Heart left ventricle (tissue), 16 donors: ENCODE measurements around the gene RGL1. TPM values are rescaled to one million over a fixed set of nuclear protein-coding genes. Genes with fewer than 3 reads are reported as not detected.

ENCODE experiments used
- ATAC-seq, 4 donors: fragments of 200-7000 bp; cut with Tn5 transposase; one replicate each; pipeline ENCODE4 v1.9.1; 2020 to 2022; ENCODE audit warnings: moderate library complexity in 4 of 4, mild to moderate bottlenecking in 3 of 4, moderate number of reproducible peaks in 1 of 4
- DNase-seq, 5 donors: peaks; one replicate each; pipeline ENCODE4 v3.0.0-alpha.2; 2020
- H3K27ac ChIP-seq, 12 donors: fragments of 200-600 bp; sonication (generic) in 4 of 12; one replicate each; pipeline versions ENCODE4 v1.5.0 to v1.8.0; 2016 to 2022; ENCODE audit warnings: mild to moderate bottlenecking in 2 of 12
- H3K27me3 ChIP-seq, 9 donors: fragments of 200-600 bp; sonication (generic) in 2 of 9; one replicate each; pipeline versions ENCODE4 v1.5.1 to v1.8.0; 2016 to 2022; ENCODE audit warnings: mild to moderate bottlenecking in 3 of 9
- H3K36me3 ChIP-seq, 9 donors: fragments of 200-600 bp; sonication (generic) in 2 of 9; one replicate each; pipeline versions ENCODE4 v1.5.0 to v1.8.0; 2018 to 2022; ENCODE audit warnings: mild to moderate bottlenecking in 2 of 9
- H3K4me1 ChIP-seq, 12 donors: fragments of 200-600 bp; sonication (generic) in 4 of 12; one replicate each; pipeline versions ENCODE4 v1.5.0 to v1.8.0; 2016 to 2022; ENCODE audit warnings: mild to moderate bottlenecking in 3 of 12
- H3K4me3 ChIP-seq, 12 donors: fragments of 200-600 bp; sonication (generic) in 4 of 12; one replicate each; pipeline versions ENCODE4 v1.5.0 to v1.8.0; 2017 to 2022; ENCODE audit warnings: mild to moderate bottlenecking in 9 of 12, moderate library complexity in 4 of 12
- H3K9me3 ChIP-seq, 12 donors: fragments of 200-600 bp; sonication (generic) in 4 of 12; one replicate each; pipeline versions ENCODE4 v1.5.0 to v1.8.0; 2016 to 2022; ENCODE audit warnings: mild to moderate bottlenecking in 1 of 12
- POLR2A ChIP-seq, 2 donors: fragments of 450-650 bp; IDR thresholded peaks; one replicate each; pipeline ENCODE4 v1.6.1; 2017; ENCODE audit warnings: antibody characterized with exemption in 2 of 2, mild to moderate bottlenecking in 2 of 2, moderate library complexity in 2 of 2
- WGBS, 4 donors: extraction: QIAGEN DNeasy Blood & Tissue Kit in 2 of 4; methylation state at CpG; one replicate each; pipeline versions ENCODE4 v1.1.5 to v1.1.7; 2013 to 2018; 5-methylcytosine and 5-hydroxymethylcytosine counted together
- intact Hi-C, 10 donors: fragments of 100-400 bp; cut with DNase I; formaldehyde crosslinking; loops; one replicate each; pipeline versions ENCODE4 v1.11.1 to v1.14.2; 2022
- polyA plus RNA-seq, 2 donors: library from polyadenylated mRNA; stranded (reverse); fragments of 200-250 nt; gene quantifications; one replicate each; pipeline ENCODE4 v1.2.3, GENCODE V29; 2013
- total RNA-seq, 9 donors: library from RNA; depleted of rRNA in 2 of 9; stranded (reverse); fragments of >200 nt in 2 of 9; fragmentation: NEBNext Ultra II Directional in 3 of 9; extraction: Animal tissue kit (Norgen Biotek cat#: 25700) in 3 of 9; gene quantifications; one replicate each; pipeline versions ENCODE4 v1.1.0 to v1.2.4, GENCODE V29; 2016 to 2023
- TF ChIP-seq, protein P1 (sequence below), 12 donors: fragments of 200-600 bp; sonication (generic) in 4 of 12; IDR thresholded peaks; one replicate each; pipeline versions ENCODE4 v1.5.0 to v1.8.0; 2018 to 2022; ENCODE audit warnings: antibody characterized with exemption in 12 of 12, mild to moderate bottlenecking in 5 of 12
- donor health status: ischemic (EF 13 %, LVEDD 7.1; RV severe dilation, severe dysfunction).
- donor health status: healthy with polysubstance abuse.
- donor health status: DM: no; HTN: yes; CAD: no.
- donor health status: DM: no; HTN: no; CAD: no.
- donor health status: ischemic (EF 25% LVEDD 6.9; RV normal size, moderate dysfunction).
- donor health status: ischemic (EF 25% LVEDD 5.7; RV mildly dilated, moderate dysfunction).
- donor health status: healthy.
- donor health status: DM: yes; HTN: yes; CAD: no.
- donor health status: ischemic (EF 35%, LVEDD 5.7; RV mildly dilated, moderate dysfunction).
- donor health status: nonischemic (EF 11% LVEDD 7.7; RV severe dilation, severe dysfunction).
- donor health status: DM: yes; HTN: yes; CAD: no.
- donor health status: PGD.
- donor health status: ischemic (EF 29% LVEDD 5.4; RV normal size, mild dysfunction).
- donor health status: nonischemic (EF 23%, LVEDD 6.1; RV moderate dilation, normal function).

Gene RGL1
- total and polyA plus RNA-seq, 11 donors, result 5.6 to 50.6 (median 15.5) TPM

- DNase-seq (no peak), ATAC-seq (no peak)
- WGBS, 4 donors, result 57 to 74% (median 67%) methylated on average over 2 of the region's 2 CpGs
- H3K9me3 ChIP-seq, result no peaks in the 10 kb centered on the region
- no peaks in the 10 kb centered on the region for H3K27me3 ChIP-seq
- H3K27ac ChIP-seq, result peak overlapping the region in 6 of 12 donors; percentile 0 to 81 (median 18)
- H3K36me3 ChIP-seq, result peaks cover 0 to 98% (median 81%) of the 10 kb centered on the region in 9 donors
- intact Hi-C loops, result loop anchor here in 1 of 10 donors (10.0 kb wide), 1 partner anchor 203 kb away; no protein-coding TSS in a partner anchor
- peaks cover 0 to 72% (median 4%) of the 10 kb centered on the region in 12 donors for H3K4me1 ChIP-seq
- no peak overlapping the region for H3K4me3 ChIP-seq
- TF ChIP-seq, protein P1, sequence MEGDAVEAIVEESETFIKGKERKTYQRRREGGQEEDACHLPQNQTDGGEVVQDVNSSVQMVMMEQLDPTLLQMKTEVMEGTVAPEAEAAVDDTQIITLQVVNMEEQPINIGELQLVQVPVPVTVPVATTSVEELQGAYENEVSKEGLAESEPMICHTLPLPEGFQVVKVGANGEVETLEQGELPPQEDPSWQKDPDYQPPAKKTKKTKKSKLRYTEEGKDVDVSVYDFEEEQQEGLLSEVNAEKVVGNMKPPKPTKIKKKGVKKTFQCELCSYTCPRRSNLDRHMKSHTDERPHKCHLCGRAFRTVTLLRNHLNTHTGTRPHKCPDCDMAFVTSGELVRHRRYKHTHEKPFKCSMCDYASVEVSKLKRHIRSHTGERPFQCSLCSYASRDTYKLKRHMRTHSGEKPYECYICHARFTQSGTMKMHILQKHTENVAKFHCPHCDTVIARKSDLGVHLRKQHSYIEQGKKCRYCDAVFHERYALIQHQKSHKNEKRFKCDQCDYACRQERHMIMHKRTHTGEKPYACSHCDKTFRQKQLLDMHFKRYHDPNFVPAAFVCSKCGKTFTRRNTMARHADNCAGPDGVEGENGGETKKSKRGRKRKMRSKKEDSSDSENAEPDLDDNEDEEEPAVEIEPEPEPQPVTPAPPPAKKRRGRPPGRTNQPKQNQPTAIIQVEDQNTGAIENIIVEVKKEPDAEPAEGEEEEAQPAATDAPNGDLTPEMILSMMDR (IDR thresholded peaks at IDR 0.05), result no peak
- TF ChIP-seq POLR2A (IDR thresholded peaks at IDR 0.05), result no peak
Measured at GRCh38 chr1:183898001-183898396, 93.1 kb downstream of the RGL1 start.

GRCh38 chr1:183898610-183899009 lies 93.7 kb downstream of the RGL1 start:
- Histone ChIP-seq H3K36me3 (peaks cover 0 to 98% (median 81%) of the 10 kb centered on the region in 9 donors), H3K27me3 (no peaks in the 10 kb centered on the region), H3K27ac (peak overlapping the region in 5 of 12 donors; percentile 7 to 81 (median 24)), H3K9me3 (no peaks in the 10 kb centered on the region), H3K4me1 (peaks cover 0 to 66% (median under 1%) of the 10 kb centered on the region in 12 donors), H3K4me3 (no peak overlapping the region)
- TF ChIP-seq, protein P1 (IDR thresholded peaks at IDR 0.05), result no peak
- no peak for TF ChIP-seq POLR2A (IDR thresholded peaks at IDR 0.05)
- intact Hi-C loops, result loop anchor here in 1 of 10 donors (10.0 kb wide), 1 partner anchor 204 kb away; no protein-coding TSS in a partner anchor
- no peak for DNase-seq
- no peak for ATAC-seq
- 53 to 96% (median 72%) methylated on average over 2 of the region's 2 CpGs for WGBS, 4 donors

GRCh38 chr1:183901748-183902330 lies 96.9 kb downstream of the RGL1 start:
- intact Hi-C loops, result no loop called here
- DNase-seq, result no peak
- Histone ChIP-seq H3K4me1 (peaks cover 0 to 45% (median 0%) of the 10 kb centered on the region in 12 donors), H3K27me3 (no peaks in the 10 kb centered on the region), H3K36me3 (peaks cover 0 to 98% (median 79%) of the 10 kb centered on the region in 9 donors), H3K9me3 (no peaks in the 10 kb centered on the region), H3K4me3 (no peak overlapping the region), H3K27ac (peak overlapping the region in 5 of 12 donors; percentile 3 to 79 (median 12))
- no peak for TF ChIP-seq POLR2A (IDR thresholded peaks at IDR 0.05)
- TF ChIP-seq, protein P1 (IDR thresholded peaks at IDR 0.05), result no peak
- peak in 3 of 4 donors; percentile 39 to 57 (median 55) for ATAC-seq
- WGBS, 4 donors, result 28 to 56% (median 38%) methylated on average over 1 of the region's 1 CpG

DNA sequence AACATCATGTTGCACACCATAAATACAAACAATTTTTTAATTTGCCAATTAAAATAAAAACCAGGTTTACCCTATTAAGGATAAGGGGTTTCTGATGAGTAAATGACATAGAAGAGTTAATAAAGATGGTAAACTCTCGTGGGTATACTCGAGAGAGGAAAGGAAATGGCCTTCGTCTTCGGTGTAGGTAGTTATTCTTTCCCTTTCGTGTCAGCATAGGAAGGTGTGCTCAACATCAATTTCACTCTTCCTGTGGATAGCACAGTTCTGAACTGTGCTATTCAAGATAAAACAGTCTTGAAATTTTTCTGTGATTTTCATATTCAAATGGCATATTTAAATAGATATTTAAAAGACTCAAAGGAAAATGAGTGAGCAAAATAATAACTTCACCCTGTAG lies 98.2 kb downstream of the RGL1 start:
- DNase-seq, result no peak
- TF ChIP-seq, protein P1 (IDR thresholded peaks at IDR 0.05), result no peak
- no peak for TF ChIP-seq POLR2A (IDR thresholded peaks at IDR 0.05)
- 53 to 67% (median 57%) methylated on average over 5 of the region's 5 CpGs for WGBS, 4 donors
- Histone ChIP-seq H3K27ac (peak overlapping the region in 1 of 12 donors; percentile 79), H3K4me3 (no peak overlapping the region), H3K9me3 (no peaks in the 10 kb centered on the region), H3K4me1 (peaks cover 0 to 34% (median 0%) of the 10 kb centered on the region in 12 donors), H3K27me3 (no peaks in the 10 kb centered on the region), H3K36me3 (peaks cover 0 to 98% (median 82%) of the 10 kb centered on the region in 9 donors)
- no peak for ATAC-seq
- intact Hi-C loops, result no loop called here
